ENCODE results near the gene ASGR2.

ASGR2 gene

GRCh38 chr17:7108981-7109380 lies 5.6 kb downstream of the ASGR2 start:
- no peak for TF ChIP-seq CTCF (IDR thresholded peaks at IDR 0.05; ENCODE audit: low read depth, low read length)
- no peak overlapping the region for H3K27ac ChIP-seq
- no peaks in the 10 kb centered on the region for H3K27me3 ChIP-seq (ENCODE audit: insufficient read depth, low read depth, severe bottlenecking)
- H3K4me3 ChIP-seq (ENCODE audit: low read depth, low read length) = no peak overlapping the region
- no peak for DNase-seq
- H3K36me3 ChIP-seq = no peaks in the 10 kb centered on the region
- H3K9me3 ChIP-seq (ENCODE audit: severe bottlenecking) = no peaks in the 10 kb centered on the region

GRCh38 chr17:7108560-7108925 lies 6.1 kb downstream of the ASGR2 start:
- no peak for TF ChIP-seq CTCF (IDR thresholded peaks at IDR 0.05; ENCODE audit: low read depth, low read length)
- Histone ChIP-seq H3K9me3 (ENCODE audit: severe bottlenecking) (no peaks in the 10 kb centered on the region), H3K4me3 (ENCODE audit: low read depth, low read length) (no peak overlapping the region), H3K36me3 (no peaks in the 10 kb centered on the region), H3K27ac (no peak overlapping the region), H3K27me3 (ENCODE audit: insufficient read depth, low read depth, severe bottlenecking) (no peaks in the 10 kb centered on the region)
- DNase-seq = no peak

GRCh38 chr17:7107795-7108559 lies 6.6 kb downstream of the ASGR2 start:
- Histone ChIP-seq H3K27me3 (ENCODE audit: insufficient read depth, low read depth, severe bottlenecking) (no peaks in the 10 kb centered on the region), H3K4me3 (ENCODE audit: low read depth, low read length) (no peak overlapping the region), H3K36me3 (no peaks in the 10 kb centered on the region), H3K9me3 (ENCODE audit: severe bottlenecking) (no peaks in the 10 kb centered on the region), H3K27ac (no peak overlapping the region)
- TF ChIP-seq CTCF (IDR thresholded peaks at IDR 0.05; ENCODE audit: low read depth, low read length) = no peak
- DNase-seq = no peak

GRCh38 chr17:7107012-7107754 lies 7.4 kb downstream of the ASGR2 start:
- Histone ChIP-seq H3K36me3 (no peaks in the 10 kb centered on the region), H3K27ac (no peak overlapping the region), H3K27me3 (ENCODE audit: insufficient read depth, low read depth, severe bottlenecking) (no peaks in the 10 kb centered on the region), H3K9me3 (ENCODE audit: severe bottlenecking) (no peaks in the 10 kb centered on the region), H3K4me3 (ENCODE audit: low read depth, low read length) (no peak overlapping the region)
- TF ChIP-seq CTCF (IDR thresholded peaks at IDR 0.05; ENCODE audit: low read depth, low read length) = no peak
- peak; percentile 41 for DNase-seq

- no peak overlapping the region for H3K4me3 ChIP-seq (ENCODE audit: low read depth, low read length)
- no peaks in the 10 kb centered on the region for H3K9me3 ChIP-seq (ENCODE audit: severe bottlenecking)
- TF ChIP-seq CTCF (IDR thresholded peaks at IDR 0.05; ENCODE audit: low read depth, low read length) = no peak
- H3K27ac ChIP-seq = peak overlapping the region; percentile 59
- no peaks in the 10 kb centered on the region for H3K36me3 ChIP-seq
- no peak for DNase-seq
- H3K27me3 ChIP-seq (ENCODE audit: insufficient read depth, low read depth, severe bottlenecking) = no peaks in the 10 kb centered on the region
Measured at GRCh38 chr17:7102421-7102820, 12.2 kb downstream of the ASGR2 start.

Data from WERI-Rb-1 (cell line).